Skeletal muscle satellite cell (primary cell): ENCODE results near the gene CDC42EP4.

ENCODE experiments used
- H3K27me3 ChIP-seq: 2 replicates; pipeline ENCODE4 v1.7.0; 2013; ENCODE audit warnings: low read length; ENCODE audit not compliant: control insufficient read depth, insufficient read depth
- H3K36me3 ChIP-seq: 2 replicates; pipeline ENCODE4 v1.7.0; 2013; ENCODE audit warnings: mild to moderate bottlenecking, control low read depth, low read length; ENCODE audit not compliant: insufficient read depth
- H3K4me1 ChIP-seq: 2 replicates; pipeline ENCODE4 v1.7.0; 2013; ENCODE audit warnings: low read length; ENCODE audit not compliant: control insufficient read depth, insufficient read depth
- H3K4me2 ChIP-seq: 2 replicates; pipeline ENCODE4 v1.7.0; 2013; ENCODE audit warnings: mild to moderate bottlenecking, low read length
- H3K4me3 ChIP-seq: 2 replicates; pipeline ENCODE4 v1.7.0; 2013; ENCODE audit warnings: low read length
- H3K9ac ChIP-seq: 2 replicates; pipeline ENCODE4 v1.7.0; 2013; ENCODE audit warnings: mild to moderate bottlenecking, low read depth, low read length, moderate library complexity
- H3K9me3 ChIP-seq: replicated peaks from 2 replicates; pipeline ENCODE4 v1.7.0; 2013; ENCODE audit warnings: mild to moderate bottlenecking, control low read depth, low read length

CDC42EP4 gene

DNA sequence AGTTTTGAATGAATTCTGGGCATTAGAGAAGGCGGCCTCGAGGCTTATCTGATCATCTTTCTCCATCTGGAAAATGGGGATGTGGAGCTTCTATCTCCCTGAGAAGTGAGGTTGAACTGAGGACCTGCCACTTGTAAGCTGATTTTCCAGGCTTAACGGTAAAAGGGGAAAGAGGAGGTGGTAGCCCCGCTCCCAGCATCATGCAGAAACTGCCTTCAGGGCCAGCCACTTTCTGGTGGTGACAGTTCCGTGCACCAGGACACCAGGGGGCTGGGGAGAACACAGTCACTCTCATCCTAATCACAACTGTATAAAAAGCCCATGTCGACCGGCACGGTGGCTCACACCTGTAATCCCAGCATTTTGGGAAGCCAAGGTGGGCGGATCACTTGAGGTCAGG lies 29.2 kb downstream of the CDC42EP4 start:
- no peaks in the 10 kb centered on the region for H3K9me3 ChIP-seq
- peaks cover 26% of the 10 kb centered on the region for H3K4me1 ChIP-seq
- no peak overlapping the region for H3K4me2 ChIP-seq
- H3K27me3 ChIP-seq = no peaks in the 10 kb centered on the region
- peaks cover 49% of the 10 kb centered on the region for H3K36me3 ChIP-seq
- H3K4me3 ChIP-seq = no peak overlapping the region
- no peak overlapping the region for H3K9ac ChIP-seq

DNA sequence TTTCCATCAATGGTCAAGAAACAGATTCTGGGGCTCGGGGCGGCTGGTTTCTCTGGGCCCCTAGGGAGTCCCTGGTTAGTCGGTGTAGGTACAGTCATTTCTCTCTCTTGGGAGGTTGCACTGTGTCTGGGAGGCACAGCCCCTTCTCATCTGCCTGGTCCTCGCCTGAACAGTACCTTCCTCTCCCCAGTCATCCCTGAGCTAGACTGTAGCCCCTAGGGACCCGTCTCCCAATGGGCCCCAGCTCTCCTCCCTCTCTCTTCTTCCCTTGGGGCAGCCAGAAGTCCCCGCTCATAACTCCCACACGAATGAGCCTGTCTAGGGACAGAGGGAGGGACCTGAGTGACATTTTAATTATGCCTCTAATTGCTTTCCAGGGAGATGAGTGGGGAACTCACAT lies 29.9 kb downstream of the CDC42EP4 start:
- no peaks in the 10 kb centered on the region for H3K27me3 ChIP-seq
- no peaks in the 10 kb centered on the region for H3K9me3 ChIP-seq
- H3K9ac ChIP-seq = no peak overlapping the region
- no peak overlapping the region for H3K4me3 ChIP-seq
- H3K36me3 ChIP-seq = peaks cover 49% of the 10 kb centered on the region
- no peak overlapping the region for H3K4me2 ChIP-seq
- H3K4me1 ChIP-seq = peaks cover 19% of the 10 kb centered on the region

DNA sequence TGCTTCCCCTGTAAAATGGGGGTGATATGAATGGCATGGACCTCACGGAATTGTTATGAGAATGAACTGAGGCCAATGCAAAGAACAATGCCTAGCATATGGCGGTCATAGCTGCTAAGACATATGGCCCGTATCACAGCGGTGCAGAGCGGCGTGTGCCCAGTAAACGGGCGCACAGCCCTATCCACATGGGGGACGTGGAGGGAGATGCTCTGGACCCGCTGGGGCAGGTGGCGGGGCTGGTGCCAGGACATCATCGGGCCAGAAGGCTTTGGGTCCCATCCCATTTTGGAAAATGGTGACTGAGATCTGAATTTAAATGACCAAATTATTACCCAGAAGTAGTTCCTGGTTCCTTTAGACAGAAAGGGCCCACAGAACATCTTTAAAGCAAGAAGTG lies 31.6 kb downstream of the CDC42EP4 start:
- Histone ChIP-seq H3K4me2 (no peak overlapping the region), H3K9me3 (no peaks in the 10 kb centered on the region), H3K36me3 (peaks cover 37% of the 10 kb centered on the region), H3K27me3 (no peaks in the 10 kb centered on the region), H3K9ac (no peak overlapping the region), H3K4me3 (no peak overlapping the region), H3K4me1 (peaks cover 10% of the 10 kb centered on the region)

DNA sequence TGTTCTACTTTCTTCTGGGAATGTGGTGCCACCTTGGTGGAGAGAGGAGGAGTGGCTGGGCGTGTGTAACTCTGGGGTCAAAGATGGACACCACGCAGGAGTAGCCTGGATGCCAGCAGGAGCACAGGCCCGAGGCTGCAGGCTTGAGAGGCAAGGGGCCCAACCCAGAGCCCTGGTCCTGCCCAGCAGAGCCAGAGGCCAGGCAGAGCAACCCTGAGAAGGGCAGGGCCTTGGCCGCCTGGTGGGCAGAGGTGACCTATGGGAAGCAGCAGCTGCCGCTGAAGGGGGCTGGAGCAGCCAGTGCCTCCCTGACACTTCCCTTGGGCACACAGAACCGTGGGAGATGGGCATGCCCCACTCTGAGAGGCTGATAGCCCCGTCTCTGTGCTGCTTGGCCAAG lies 32.1 kb downstream of the CDC42EP4 start:
- no peak overlapping the region for H3K4me3 ChIP-seq
- H3K9ac ChIP-seq = no peak overlapping the region
- H3K4me1 ChIP-seq = peaks cover 10% of the 10 kb centered on the region
- no peaks in the 10 kb centered on the region for H3K27me3 ChIP-seq
- H3K4me2 ChIP-seq = no peak overlapping the region
- peaks cover 32% of the 10 kb centered on the region for H3K36me3 ChIP-seq
- no peaks in the 10 kb centered on the region for H3K9me3 ChIP-seq

DNA sequence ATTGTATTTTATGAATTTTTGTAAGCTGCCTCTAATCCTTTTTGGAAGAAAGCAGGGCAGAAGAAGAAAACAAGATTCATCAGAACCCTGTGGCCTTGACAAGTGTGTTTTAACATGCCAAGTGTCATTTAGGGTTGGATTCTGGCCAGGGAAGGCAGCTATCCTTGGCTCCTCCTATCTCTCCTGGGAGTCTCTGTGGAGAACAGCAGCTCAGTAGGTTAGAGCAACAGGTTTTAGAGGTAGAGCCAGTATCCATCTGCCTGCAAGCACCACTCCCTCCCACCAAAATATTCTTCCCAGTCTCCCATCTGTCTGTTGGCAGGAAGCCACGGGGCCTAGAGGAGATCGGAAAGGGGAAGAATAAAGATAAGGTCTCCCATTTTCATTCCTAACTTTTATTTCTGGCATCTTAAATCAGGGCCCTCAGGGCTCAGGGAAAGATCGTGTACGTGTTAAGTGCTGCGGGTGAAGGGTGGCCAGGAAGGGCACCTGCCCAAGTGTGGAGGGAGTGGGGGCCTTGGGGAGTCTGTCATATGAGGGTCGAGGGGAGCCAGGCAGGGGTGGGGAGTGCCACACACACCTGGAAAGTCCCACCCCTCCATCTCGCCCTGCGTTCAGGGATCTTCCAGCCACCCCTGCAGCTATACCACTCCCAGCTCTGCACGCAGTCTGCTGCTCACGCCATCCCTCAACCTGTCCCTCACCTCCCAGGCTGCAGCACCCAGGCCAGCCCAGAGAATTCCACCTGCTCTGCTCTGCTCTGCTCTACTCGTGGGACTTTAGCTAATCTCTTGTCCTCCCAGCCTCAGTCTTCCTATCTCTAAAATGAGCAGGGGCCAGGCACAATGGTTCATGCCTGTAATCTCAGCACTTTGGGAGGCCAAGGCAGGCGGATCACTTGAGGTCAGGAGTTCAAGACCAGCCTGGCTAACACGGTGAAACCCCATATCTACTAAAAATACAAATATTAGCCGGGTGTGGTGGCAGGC lies 33.0 kb downstream of the CDC42EP4 start:
- no peaks in the 10 kb centered on the region for H3K9me3 ChIP-seq
- peaks cover 24% of the 10 kb centered on the region for H3K36me3 ChIP-seq
- no peak overlapping the region for H3K4me3 ChIP-seq
- no peak overlapping the region for H3K9ac ChIP-seq
- peaks cover 10% of the 10 kb centered on the region for H3K4me1 ChIP-seq
- no peaks in the 10 kb centered on the region for H3K27me3 ChIP-seq
- H3K4me2 ChIP-seq = no peak overlapping the region

DNA sequence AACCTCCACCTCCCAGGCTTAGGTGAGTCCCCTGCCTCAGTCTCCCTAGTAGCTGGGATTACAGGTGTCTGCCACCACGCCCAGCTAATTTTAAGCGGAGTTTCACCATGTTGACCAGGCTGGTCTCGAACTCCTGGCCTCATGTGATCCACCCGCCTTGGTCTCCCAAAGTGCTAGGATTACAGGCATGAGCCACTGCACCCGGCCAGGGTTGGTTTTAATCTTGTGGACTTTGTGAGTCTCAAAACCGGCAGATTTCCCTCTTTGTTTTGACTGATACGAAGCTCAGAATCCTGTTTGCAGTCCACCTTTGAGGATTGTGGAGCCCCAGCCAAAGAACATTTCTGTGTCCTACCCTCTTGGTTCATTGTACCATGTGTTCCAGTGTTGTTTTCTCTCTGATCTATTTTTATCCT lies 33.7 kb downstream of the CDC42EP4 start:
- peaks cover 10% of the 10 kb centered on the region for H3K4me1 ChIP-seq
- H3K9me3 ChIP-seq = no peaks in the 10 kb centered on the region
- H3K4me2 ChIP-seq = no peak overlapping the region
- no peak overlapping the region for H3K4me3 ChIP-seq
- H3K36me3 ChIP-seq = peaks cover 17% of the 10 kb centered on the region
- H3K27me3 ChIP-seq = no peaks in the 10 kb centered on the region
- no peak overlapping the region for H3K9ac ChIP-seq

DNA sequence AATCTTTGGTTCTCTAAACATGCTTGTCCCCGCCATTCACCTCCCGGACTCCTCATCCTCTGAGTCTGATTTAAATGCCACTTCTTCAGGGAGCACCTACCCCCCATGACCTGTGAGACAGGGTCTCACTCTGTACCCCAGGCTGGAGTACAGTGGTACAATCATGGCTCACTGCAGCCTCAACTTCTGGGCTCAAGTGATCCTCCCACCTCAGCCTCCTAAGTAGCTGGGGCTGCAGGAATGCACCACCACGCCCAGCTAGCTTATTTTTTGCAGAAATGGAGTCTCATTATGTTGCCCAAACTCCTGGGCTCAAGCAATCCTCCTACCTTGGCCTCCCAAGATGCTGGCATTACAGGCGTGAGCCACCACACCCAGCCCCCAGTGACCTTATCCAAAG lies 37.3 kb downstream of the CDC42EP4 start:
- no peaks in the 10 kb centered on the region for H3K36me3 ChIP-seq

DNA sequence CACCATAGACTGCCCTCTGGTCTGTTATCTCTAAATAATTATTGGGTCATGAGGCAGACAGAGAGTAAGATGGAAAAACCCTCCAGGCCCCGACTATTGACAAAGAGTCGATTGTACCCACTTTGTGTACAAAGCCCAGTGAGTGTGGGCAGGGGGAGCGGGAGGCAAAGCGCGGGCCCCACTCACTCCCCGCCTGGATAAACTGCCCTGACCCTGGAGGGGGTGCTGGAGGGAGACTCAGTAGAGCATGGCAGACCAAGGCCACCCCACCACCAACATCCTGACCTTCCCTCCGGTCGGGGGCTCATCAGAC lies 38.9 kb downstream of the CDC42EP4 start:
- Histone ChIP-seq H3K4me1 (no peaks in the 10 kb centered on the region), H3K9ac (no peak overlapping the region), H3K27me3 (no peaks in the 10 kb centered on the region), H3K36me3 (no peaks in the 10 kb centered on the region), H3K4me2 (no peak overlapping the region), H3K4me3 (no peak overlapping the region), H3K9me3 (no peaks in the 10 kb centered on the region)

More for the DNA sequence above, 37.3 kb downstream of the CDC42EP4 start:
- Histone ChIP-seq H3K4me1 (peaks cover 10% of the 10 kb centered on the region), H3K27me3 (no peaks in the 10 kb centered on the region), H3K4me2 (no peak overlapping the region), H3K9ac (no peak overlapping the region), H3K9me3 (no peaks in the 10 kb centered on the region), H3K4me3 (no peak overlapping the region)

DNA sequence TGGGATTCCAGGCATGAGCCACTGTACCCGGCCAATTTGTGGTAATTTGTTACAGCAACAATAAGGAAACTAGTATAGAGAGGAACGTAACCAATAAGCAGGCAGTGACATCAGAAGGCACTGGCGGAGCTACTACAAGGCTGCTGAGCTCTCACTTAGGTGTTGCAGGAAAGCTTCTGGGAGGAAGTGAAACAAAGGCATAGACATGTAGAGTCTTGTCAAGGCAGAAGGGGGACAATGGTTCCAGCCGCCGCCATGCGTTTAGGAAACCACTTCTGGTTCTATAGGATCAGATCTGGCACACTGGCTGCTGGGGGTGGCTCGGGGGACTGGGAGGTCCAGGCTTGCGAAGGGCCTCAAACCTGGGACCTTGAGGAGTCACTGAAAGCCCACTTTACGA lies 40.7 kb downstream of the CDC42EP4 start:
- Histone ChIP-seq H3K36me3 (no peaks in the 10 kb centered on the region), H3K4me1 (no peaks in the 10 kb centered on the region), H3K9me3 (no peaks in the 10 kb centered on the region), H3K9ac (no peak overlapping the region), H3K4me3 (no peak overlapping the region), H3K4me2 (no peak overlapping the region), H3K27me3 (peaks cover 2% of the 10 kb centered on the region)

DNA sequence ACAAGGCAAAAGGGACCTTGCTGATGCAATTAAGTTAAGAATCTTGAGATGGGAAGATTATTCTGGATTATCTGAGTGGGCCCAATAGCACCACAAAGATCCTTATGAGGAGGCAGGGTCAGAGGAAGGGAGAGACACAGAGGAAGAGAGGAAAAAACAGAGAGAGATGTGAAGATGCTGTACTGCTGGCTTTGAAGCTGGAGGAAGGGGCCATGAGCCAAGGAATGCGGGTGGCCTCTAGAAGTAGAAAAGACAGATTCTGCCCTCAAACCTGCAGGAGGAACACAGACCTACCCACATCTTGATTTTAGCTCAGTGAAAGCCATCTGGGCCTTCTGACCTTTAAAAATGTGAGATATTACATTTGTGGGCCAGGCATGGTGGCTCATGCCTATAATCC lies 42.0 kb downstream of the CDC42EP4 start:
- no peak overlapping the region for H3K9ac ChIP-seq
- H3K9me3 ChIP-seq = no peaks in the 10 kb centered on the region
- no peaks in the 10 kb centered on the region for H3K4me1 ChIP-seq
- no peak overlapping the region for H3K4me3 ChIP-seq
- H3K27me3 ChIP-seq = peaks cover 2% of the 10 kb centered on the region
- H3K4me2 ChIP-seq = no peak overlapping the region
- H3K36me3 ChIP-seq = no peaks in the 10 kb centered on the region

DNA sequence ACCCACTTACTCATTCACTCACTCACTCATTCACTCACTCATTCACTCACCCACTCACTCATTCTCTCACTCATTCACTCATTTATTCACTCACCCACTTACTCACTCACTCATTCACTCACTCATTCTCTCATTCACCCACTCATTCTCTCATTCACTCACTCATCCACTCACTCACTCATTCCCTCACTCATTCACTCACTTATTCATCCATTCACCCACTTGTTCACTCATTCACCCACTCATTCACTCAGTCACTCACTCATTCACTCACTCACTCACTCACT lies 42.5 kb downstream of the CDC42EP4 start:
- H3K4me2 ChIP-seq = no peak overlapping the region
- H3K4me1 ChIP-seq = no peaks in the 10 kb centered on the region
- no peak overlapping the region for H3K9ac ChIP-seq
- no peaks in the 10 kb centered on the region for H3K36me3 ChIP-seq
- H3K27me3 ChIP-seq = peaks cover 2% of the 10 kb centered on the region
- no peaks in the 10 kb centered on the region for H3K9me3 ChIP-seq
- no peak overlapping the region for H3K4me3 ChIP-seq

DNA sequence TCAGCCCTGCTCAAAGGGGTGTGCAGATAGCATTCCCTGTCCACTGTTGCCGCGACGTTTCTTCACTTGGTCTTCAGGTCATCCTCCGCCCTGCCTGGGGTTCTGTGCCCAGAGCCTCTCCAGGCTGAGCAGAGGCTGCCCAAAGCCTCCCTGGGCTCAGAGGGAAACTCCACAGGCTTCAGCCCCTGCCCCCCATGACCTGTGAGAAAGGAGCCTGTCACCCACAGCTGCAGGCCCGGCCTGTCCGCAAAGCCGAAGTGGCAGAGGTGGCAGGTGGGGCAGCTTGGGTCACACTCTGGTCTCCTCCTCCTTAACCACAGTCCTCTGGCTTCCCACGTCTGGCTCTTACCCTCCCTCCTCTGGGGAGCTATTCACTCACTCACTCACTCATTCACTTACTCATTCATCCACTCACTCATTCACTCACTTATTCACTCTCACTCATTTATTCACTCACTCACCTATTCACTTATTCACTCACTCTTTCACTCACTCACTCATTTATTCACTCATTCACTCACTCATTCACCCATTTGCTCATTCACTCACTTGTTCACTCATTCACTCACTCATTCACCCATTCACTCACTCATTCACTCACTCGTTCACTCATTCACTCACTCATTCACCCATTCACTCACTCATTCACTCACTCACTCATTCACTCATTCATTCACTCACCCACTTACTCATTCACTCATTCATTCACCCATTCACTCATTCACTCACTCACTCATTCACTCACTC lies 43.0 kb downstream of the CDC42EP4 start:
- Histone ChIP-seq H3K9ac (no peak overlapping the region), H3K4me3 (no peak overlapping the region), H3K9me3 (no peaks in the 10 kb centered on the region), H3K27me3 (peaks cover 2% of the 10 kb centered on the region), H3K4me1 (no peaks in the 10 kb centered on the region), H3K4me2 (no peak overlapping the region), H3K36me3 (no peaks in the 10 kb centered on the region)
